Uterus (tissue), 4 donors: ENCODE measurements around the gene NPRL2. TPM values are rescaled to one million over a fixed set of nuclear protein-coding genes. Genes with fewer than 3 reads are reported as not detected.

Experiments
- DNase-seq, 2 donors: peaks; one replicate each; pipeline ENCODE4 v3.0.0-alpha.2; 2019 to 2020
- H3K27ac ChIP-seq, 2 donors: fragments of 200-600 bp; sonication (generic); 1 replicate in 1 of 2; 2 replicates in 1 of 2; pipeline ENCODE4 v1.5.1; 2016 to 2018
- H3K27me3 ChIP-seq, 2 donors: fragments of 200-600 bp; sonication (generic); one replicate each; pipeline ENCODE4 v1.5.1; 2018 to 2019; ENCODE audit warnings: control low read depth in 1 of 2
- H3K36me3 ChIP-seq, 2 donors: fragments of 200-600 bp; sonication (generic); one replicate each; pipeline ENCODE4 v1.5.1; 2019; ENCODE audit warnings: control low read depth in 1 of 2
- H3K4me1 ChIP-seq, 2 donors: fragments of 200-600 bp; sonication (generic); one replicate each; pipeline ENCODE4 v1.5.1; 2018 to 2019; ENCODE audit warnings: control low read depth in 1 of 2
- H3K4me3 ChIP-seq, 2 donors: fragments of 200-600 bp; sonication (generic); 1 replicate in 1 of 2; 2 replicates in 1 of 2; pipeline ENCODE4 v1.5.1; 2018 to 2019; ENCODE audit warnings: mild to moderate bottlenecking in 1 of 2
- H3K9me3 ChIP-seq, 2 donors: fragments of 200-600 bp; sonication (generic); one replicate each; pipeline ENCODE4 v1.5.1; 2019; ENCODE audit warnings: control low read depth in 1 of 2
- CTCF ChIP-seq, 4 experiments: fragments of 200-600 bp in 2 of 4; fragments of 450-650 bp in 2 of 4; sonication (generic) in 2 of 4; IDR thresholded peaks; one replicate each; pipeline ENCODE4 v1.5.1; 2016 to 2019; ENCODE audit warnings: antibody characterized with exemption in 4 of 4, mild to moderate bottlenecking in 2 of 4, moderate library complexity in 1 of 4
- POLR2A ChIP-seq, 2 donors: fragments of 450-650 bp; IDR thresholded peaks; one replicate each; pipeline ENCODE4 v1.6.1; 2016; ENCODE audit warnings: antibody characterized with exemption in 2 of 2, mild to moderate bottlenecking in 1 of 2, moderate library complexity in 1 of 2
- intact Hi-C: fragments of 100-400 bp; cut with DNase I; formaldehyde crosslinking; loops from one replicate; pipeline ENCODE4 v1.15.1; 2023; ENCODE audit warnings: low total_unique reads
- total RNA-seq, 4 donors: library from RNA; depleted of rRNA in 3 of 4; stranded (reverse); fragments of >200 nt in 3 of 4; gene quantifications; one replicate each; pipeline versions ENCODE4 v1.1.0 to v1.2.4, GENCODE V29; 2014 to 2023
- donor health status: DM: yes; HTN: yes; CAD: no.

NPRL2 gene
- total RNA-seq, 4 donors from 2014 or later, result 11.8 to 26.2 (median 16.0) TPM

GRCh38 chr3:50388016-50388719 lies 37.6 kb upstream of the NPRL2 start:
- Histone ChIP-seq H3K27ac (no peak overlapping the region), H3K4me1 (no peaks in the 10 kb centered on the region), H3K36me3 (no peaks in the 10 kb centered on the region), H3K27me3 (no peaks in the 10 kb centered on the region), H3K4me3 (no peak overlapping the region), H3K9me3 (no peaks in the 10 kb centered on the region)
- TF ChIP-seq POLR2A (IDR thresholded peaks at IDR 0.05) (no peak), CTCF (IDR thresholded peaks at IDR 0.05) (peak in 1 of 4 experiments; percentile 13)
- DNase-seq, result no peak
- intact Hi-C loops, result no loop called here

- Histone ChIP-seq H3K27ac (no peak overlapping the region), H3K4me3 (no peak overlapping the region), H3K27me3 (no peaks in the 10 kb centered on the region), H3K4me1 (no peaks in the 10 kb centered on the region), H3K36me3 (no peaks in the 10 kb centered on the region), H3K9me3 (no peaks in the 10 kb centered on the region)
- no peak for TF ChIP-seq POLR2A (IDR thresholded peaks at IDR 0.05)
- no peak for TF ChIP-seq CTCF (IDR thresholded peaks at IDR 0.05)
- no peak for DNase-seq
- intact Hi-C loops, result no loop called here
Observed at GRCh38 chr3:50385754-50386153, 35.2 kb upstream of the NPRL2 start.

GRCh38 chr3:50383750-50384149 lies 33.2 kb upstream of the NPRL2 start:
- Histone ChIP-seq H3K27me3 (no peaks in the 10 kb centered on the region), H3K9me3 (no peaks in the 10 kb centered on the region), H3K4me1 (no peaks in the 10 kb centered on the region), H3K36me3 (no peaks in the 10 kb centered on the region), H3K4me3 (no peak overlapping the region), H3K27ac (no peak overlapping the region)
- TF ChIP-seq POLR2A (IDR thresholded peaks at IDR 0.05) (no peak), CTCF (IDR thresholded peaks at IDR 0.05) (no peak)
- intact Hi-C loops, result no loop called here
- no peak for DNase-seq

- Histone ChIP-seq H3K36me3 (no peaks in the 10 kb centered on the region), H3K27ac (no peak overlapping the region), H3K27me3 (no peaks in the 10 kb centered on the region), H3K4me3 (no peak overlapping the region), H3K9me3 (no peaks in the 10 kb centered on the region), H3K4me1 (no peaks in the 10 kb centered on the region)
- TF ChIP-seq CTCF (IDR thresholded peaks at IDR 0.05), result no peak
- DNase-seq, result no peak
- intact Hi-C loops, result no loop called here
Observed at GRCh38 chr3:50382722-50383121, 32.1 kb upstream of the NPRL2 start.

GRCh38 chr3:50381383-50381782 lies 30.8 kb upstream of the NPRL2 start:
- TF ChIP-seq CTCF (IDR thresholded peaks at IDR 0.05) (no peak), POLR2A (IDR thresholded peaks at IDR 0.05) (no peak)
- Histone ChIP-seq H3K4me1 (no peaks in the 10 kb centered on the region), H3K27ac (no peak overlapping the region), H3K27me3 (no peaks in the 10 kb centered on the region), H3K9me3 (no peaks in the 10 kb centered on the region), H3K4me3 (no peak overlapping the region), H3K36me3 (no peaks in the 10 kb centered on the region)
- no peak for DNase-seq
- intact Hi-C loops, result no loop called here
